Endodermal cell (in vitro differentiated cells): ENCODE measurements around the gene TTF1. TPM values are rescaled to one million over a fixed set of nuclear protein-coding genes. Genes with fewer than 3 reads are reported as not detected.

Experiments
- DNase-seq: peaks from one replicate; pipeline ENCODE4 v3.0.0-alpha.2; 2017
- H3K27ac ChIP-seq: 2 replicates; pipeline ENCODE4 v1.5.1; 2013; ENCODE audit warnings: mild to moderate bottlenecking, low read depth, low read length, moderate library complexity
- H3K27me3 ChIP-seq: 2 replicates; pipeline ENCODE4 v1.6.1; 2013; ENCODE audit warnings: mild to moderate bottlenecking, low read length, moderate library complexity; ENCODE audit not compliant: insufficient read depth, control insufficient read depth, poor library complexity, severe bottlenecking
- H3K36me3 ChIP-seq: 2 replicates; pipeline ENCODE4 v1.7.0; 2013; ENCODE audit warnings: mild to moderate bottlenecking, low read length, moderate library complexity; ENCODE audit not compliant: control insufficient read depth, insufficient read depth
- H3K4me1 ChIP-seq: one replicate; pipeline ENCODE4 v1.7.0; 2013; ENCODE audit warnings: low read length; ENCODE audit not compliant: control insufficient read depth, insufficient read depth
- H3K4me3 ChIP-seq: 2 replicates; pipeline ENCODE4 v1.5.1; 2013; ENCODE audit warnings: mild to moderate bottlenecking, low read length, moderate library complexity
- H3K9ac ChIP-seq: 2 replicates; pipeline ENCODE4 v1.6.1; 2013; ENCODE audit warnings: mild to moderate bottlenecking, low read length, moderate library complexity; ENCODE audit not compliant: poor library complexity, severe bottlenecking; ENCODE audit errors: extremely low read depth
- H3K9me3 ChIP-seq: 2 replicates; pipeline ENCODE4 v1.6.1; 2013; ENCODE audit warnings: mild to moderate bottlenecking, low read length, moderate library complexity; ENCODE audit not compliant: control insufficient read depth
- H3K27ac Mint-ChIP-seq: 2 replicates; pipeline ENCODE4 v1.8.0; 2020; ENCODE audit warnings: mixed read lengths
- H3K27me3 Mint-ChIP-seq: 2 replicates; pipeline ENCODE4 v1.8.0; 2021; ENCODE audit warnings: mild to moderate bottlenecking, mixed read lengths; ENCODE audit not compliant: insufficient read depth
- H3K36me3 Mint-ChIP-seq: 2 replicates; pipeline ENCODE4 v1.8.0; 2020; ENCODE audit warnings: low read depth, mixed read lengths
- H3K4me1 Mint-ChIP-seq: 2 replicates; pipeline ENCODE4 v1.8.0; 2020; ENCODE audit warnings: mixed read lengths
- H3K4me3 Mint-ChIP-seq: 2 replicates; pipeline ENCODE4 v1.8.0; 2020; ENCODE audit warnings: mild to moderate bottlenecking, moderate library complexity, mixed read lengths
- H3K9me3 Mint-ChIP-seq: 2 replicates; pipeline ENCODE4 v1.8.0; 2020; ENCODE audit warnings: mild to moderate bottlenecking, mixed read lengths
- WGBS, 2 experiments: methylation state at CpG; one replicate each; pipeline versions ENCODE4 v1.1.5 to v1.1.7; 2013; ENCODE audit warnings: missing lambda C conversion rate in 2 of 2, mixed read lengths in 1 of 2; ENCODE audit not compliant: insufficient coverage in 1 of 2, insufficient read length in 1 of 2; 5-methylcytosine and 5-hydroxymethylcytosine counted together
- total RNA-seq, 2 donors: library from RNA; stranded (reverse); fragmentation: NEBNext Ultra II Directional in 1 of 2; extraction: Animal tissue kit (Norgen Biotek cat#: 25700) in 1 of 2; gene quantifications; 2 replicates in 1 of 2; 3 replicates in 1 of 2; pipeline ENCODE4 v1.2.1, GENCODE V29; 2021
- TF ChIP-seq, protein P1 (sequence below): fragments of 200-600 bp; sonication (generic); conservative IDR thresholded peaks from 2 replicates; pipeline ENCODE4 v1.5.0; 2021; ENCODE audit warnings: antibody characterized with exemption, mild to moderate bottlenecking

Gene TTF1
- total RNA-seq, 2 donors from 2014 or later: 21.0 to 23.7 TPM

DNA sequence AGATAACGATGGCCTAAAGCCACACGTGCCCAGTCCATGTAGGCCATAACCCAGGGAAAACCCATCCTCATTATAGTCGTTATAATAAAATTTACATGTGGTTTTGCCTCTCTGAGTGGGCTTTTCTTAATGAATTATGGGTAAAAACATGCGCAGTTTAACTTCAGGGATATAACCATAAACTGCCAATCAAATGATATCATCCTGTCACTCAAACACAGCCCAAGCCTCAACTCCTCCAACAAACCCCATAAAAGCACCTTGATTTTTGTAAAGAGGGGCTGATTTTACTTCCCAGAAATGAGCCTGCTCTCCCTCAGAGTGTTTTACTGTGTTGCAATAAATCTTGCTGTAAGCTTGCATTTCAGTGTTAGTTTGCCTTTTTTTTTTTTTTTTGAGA, 36.0 kb downstream of the TTF1 start:
- no peak overlapping the region for H3K4me3 ChIP-seq
- WGBS, 2 experiments: 92 to 94% methylated on average over 3 to 4 of the region's 4 CpGs
- Mint-ChIP-seq H3K27me3 (no peaks in the 10 kb centered on the region), H3K4me1 (no peaks in the 10 kb centered on the region), H3K36me3 (peaks cover 4% of the 10 kb centered on the region), H3K4me3 (no peak overlapping the region), H3K27ac (no peak overlapping the region), H3K9me3 (no peaks in the 10 kb centered on the region)
- no peaks in the 10 kb centered on the region for H3K9me3 ChIP-seq
- no peak overlapping the region for H3K9ac ChIP-seq
- H3K36me3 ChIP-seq: peaks cover 5% of the 10 kb centered on the region
- no peak overlapping the region for H3K27ac ChIP-seq
- H3K4me1 ChIP-seq: no peaks in the 10 kb centered on the region
- DNase-seq: peak; percentile 1
- H3K27me3 ChIP-seq: no peaks in the 10 kb centered on the region
- TF ChIP-seq, protein P1, sequence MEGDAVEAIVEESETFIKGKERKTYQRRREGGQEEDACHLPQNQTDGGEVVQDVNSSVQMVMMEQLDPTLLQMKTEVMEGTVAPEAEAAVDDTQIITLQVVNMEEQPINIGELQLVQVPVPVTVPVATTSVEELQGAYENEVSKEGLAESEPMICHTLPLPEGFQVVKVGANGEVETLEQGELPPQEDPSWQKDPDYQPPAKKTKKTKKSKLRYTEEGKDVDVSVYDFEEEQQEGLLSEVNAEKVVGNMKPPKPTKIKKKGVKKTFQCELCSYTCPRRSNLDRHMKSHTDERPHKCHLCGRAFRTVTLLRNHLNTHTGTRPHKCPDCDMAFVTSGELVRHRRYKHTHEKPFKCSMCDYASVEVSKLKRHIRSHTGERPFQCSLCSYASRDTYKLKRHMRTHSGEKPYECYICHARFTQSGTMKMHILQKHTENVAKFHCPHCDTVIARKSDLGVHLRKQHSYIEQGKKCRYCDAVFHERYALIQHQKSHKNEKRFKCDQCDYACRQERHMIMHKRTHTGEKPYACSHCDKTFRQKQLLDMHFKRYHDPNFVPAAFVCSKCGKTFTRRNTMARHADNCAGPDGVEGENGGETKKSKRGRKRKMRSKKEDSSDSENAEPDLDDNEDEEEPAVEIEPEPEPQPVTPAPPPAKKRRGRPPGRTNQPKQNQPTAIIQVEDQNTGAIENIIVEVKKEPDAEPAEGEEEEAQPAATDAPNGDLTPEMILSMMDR: no peak

DNA sequence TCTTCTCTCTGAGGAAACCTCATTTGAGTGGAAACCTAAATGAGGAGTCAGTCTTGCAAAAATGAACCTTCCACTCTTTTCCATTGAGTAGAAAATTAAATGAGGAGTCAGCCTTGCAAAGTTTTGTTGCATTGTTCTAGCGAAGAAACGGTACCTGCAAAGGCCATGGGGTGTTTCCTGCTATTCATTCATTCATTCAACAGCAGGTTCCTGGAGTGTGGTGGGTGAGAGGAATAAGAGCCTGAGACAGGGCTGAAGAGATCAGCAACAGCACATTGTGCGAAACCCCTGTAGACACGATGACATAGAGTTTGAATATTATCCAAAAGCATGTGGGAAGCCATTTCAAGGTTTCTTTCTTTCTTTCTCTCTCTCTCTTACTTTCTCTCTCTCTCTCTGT, 37.2 kb downstream of the TTF1 start:
- TF ChIP-seq, protein P1: no peak
- H3K9ac ChIP-seq: no peak overlapping the region
- no peaks in the 10 kb centered on the region for H3K36me3 ChIP-seq
- Mint-ChIP-seq H3K4me1 (no peaks in the 10 kb centered on the region), H3K4me3 (no peak overlapping the region), H3K36me3 (no peaks in the 10 kb centered on the region), H3K27ac (no peak overlapping the region), H3K27me3 (no peaks in the 10 kb centered on the region), H3K9me3 (no peaks in the 10 kb centered on the region)
- H3K4me3 ChIP-seq: no peak overlapping the region
- no peak overlapping the region for H3K27ac ChIP-seq
- peak; percentile 12 for DNase-seq
- H3K9me3 ChIP-seq: no peaks in the 10 kb centered on the region
- no peaks in the 10 kb centered on the region for H3K4me1 ChIP-seq
- H3K27me3 ChIP-seq: no peaks in the 10 kb centered on the region
- 93% methylated on average over 4 of the region's 4 CpGs; no CpG with 5 or more reads in 1 of the 2 experiments for WGBS, 2 experiments

DNA sequence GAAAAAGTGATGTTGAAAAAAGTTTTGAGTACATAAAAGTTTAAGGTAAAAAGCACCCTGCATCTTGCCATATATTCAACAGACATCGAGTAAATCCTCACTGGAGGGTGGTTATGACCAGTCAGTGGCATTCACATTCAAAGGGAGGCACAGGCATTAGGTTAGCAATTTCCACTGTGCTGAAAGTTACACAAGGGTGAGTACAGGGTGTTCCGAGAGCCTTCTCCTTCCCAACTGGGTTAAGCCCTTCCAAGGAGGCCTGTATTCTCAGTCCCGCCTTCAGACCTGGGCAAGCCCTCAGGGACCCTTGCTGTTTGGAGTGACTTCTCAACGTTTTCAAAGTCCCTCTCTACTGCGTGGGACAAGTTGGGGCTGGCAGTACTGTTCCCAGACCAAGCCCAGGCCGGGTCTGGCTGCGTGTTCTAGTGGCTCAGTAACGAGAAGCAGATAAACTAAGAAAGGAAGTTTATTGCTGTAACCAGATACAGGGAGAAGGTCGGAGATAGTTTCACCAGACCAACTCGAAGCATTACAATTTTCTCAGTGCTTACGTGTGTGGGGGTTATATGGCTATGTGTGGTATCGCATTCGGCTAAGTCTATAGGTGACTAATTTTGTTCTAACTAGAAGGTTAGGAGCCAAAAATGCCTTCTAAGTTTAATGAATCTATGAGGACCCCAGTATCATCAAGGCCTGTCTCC, 38.9 kb downstream of the TTF1 start:
- Histone ChIP-seq H3K27me3 (no peaks in the 10 kb centered on the region), H3K36me3 (no peaks in the 10 kb centered on the region), H3K9me3 (no peaks in the 10 kb centered on the region), H3K4me1 (no peaks in the 10 kb centered on the region), H3K27ac (no peak overlapping the region), H3K9ac (no peak overlapping the region), H3K4me3 (no peak overlapping the region)
- H3K4me1 Mint-ChIP-seq: no peaks in the 10 kb centered on the region
- H3K27me3 Mint-ChIP-seq: no peaks in the 10 kb centered on the region
- H3K36me3 Mint-ChIP-seq: no peaks in the 10 kb centered on the region
- DNase-seq: peak; percentile 28
- no peak overlapping the region for H3K4me3 Mint-ChIP-seq
- 86% methylated on average over 13 of the region's 13 CpGs for WGBS, 2 experiments
- peak overlapping the region; percentile 10 for H3K27ac Mint-ChIP-seq
- TF ChIP-seq, protein P1: no peak
- no peaks in the 10 kb centered on the region for H3K9me3 Mint-ChIP-seq
